ENCODE measurements around the gene LACTB.

LACTB gene

GRCh38 chr15:63178034-63178433, 56.4 kb downstream of the LACTB start:
- DNase-seq (ENCODE audit: low read depth): no peak

- no peak for DNase-seq (ENCODE audit: low read depth)
Observed at GRCh38 chr15:63180746-63181145, 59.1 kb downstream of the LACTB start.

DNA sequence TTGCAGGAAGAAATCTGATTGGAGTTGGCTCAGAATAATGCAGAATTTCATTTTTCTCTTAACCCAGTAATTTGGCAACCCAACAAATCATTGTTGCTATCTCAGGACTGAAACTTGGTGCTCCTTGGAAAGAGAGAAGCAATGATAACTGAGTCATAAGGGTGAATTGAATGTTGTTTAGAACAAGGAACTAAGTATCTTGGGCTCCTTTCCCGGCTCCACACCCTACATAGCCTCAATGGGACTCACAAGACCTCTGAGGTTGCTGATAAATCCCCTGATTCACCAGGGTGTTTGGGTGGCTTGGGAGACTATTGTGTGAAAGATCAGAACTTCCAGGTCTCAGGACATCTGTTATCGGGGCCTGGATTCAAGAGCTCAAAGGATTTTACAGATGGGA, 60.0 kb downstream of the LACTB start:
- no peak for DNase-seq (ENCODE audit: low read depth)

DNA sequence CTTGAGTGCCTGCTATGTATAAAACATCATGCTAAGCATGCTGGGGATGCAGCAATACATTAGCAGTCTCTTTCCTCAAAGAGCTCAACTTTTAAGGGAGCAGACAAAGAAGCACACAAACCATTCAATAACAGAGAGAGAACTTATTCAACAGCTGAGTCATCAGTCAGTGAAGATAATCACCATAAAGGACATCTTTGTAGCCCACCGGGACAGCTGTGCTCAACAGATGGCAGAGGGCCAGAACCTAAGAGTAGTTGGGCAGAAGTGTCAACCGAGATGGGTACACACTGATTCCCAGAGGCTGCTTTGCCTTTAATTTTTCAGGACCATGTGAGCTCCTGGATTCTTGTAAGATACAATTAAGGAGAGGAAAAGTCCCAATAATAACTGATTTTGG, 63.5 kb downstream of the LACTB start:
- DNase-seq (ENCODE audit: low read depth): no peak

DNA sequence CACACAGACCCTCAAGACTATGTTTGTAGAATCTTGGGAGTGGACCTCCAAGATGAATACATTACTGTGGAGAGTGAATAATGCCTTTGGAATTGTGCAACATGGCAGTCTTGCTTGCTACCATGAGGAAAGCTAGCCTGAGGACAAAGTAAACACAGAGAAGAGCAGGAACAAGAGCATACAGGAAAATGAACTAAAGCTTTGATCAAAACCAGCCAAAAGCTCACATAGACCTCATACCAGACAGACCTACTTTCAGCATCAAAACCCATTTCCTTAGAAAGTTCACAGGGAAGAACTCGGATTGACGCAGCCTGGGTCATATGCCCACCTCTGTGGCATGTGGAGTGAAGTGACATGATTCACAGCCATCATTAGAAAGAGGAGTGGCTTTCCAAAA, 64.4 kb downstream of the LACTB start:
- no peak for DNase-seq (ENCODE audit: low read depth)

DNA sequence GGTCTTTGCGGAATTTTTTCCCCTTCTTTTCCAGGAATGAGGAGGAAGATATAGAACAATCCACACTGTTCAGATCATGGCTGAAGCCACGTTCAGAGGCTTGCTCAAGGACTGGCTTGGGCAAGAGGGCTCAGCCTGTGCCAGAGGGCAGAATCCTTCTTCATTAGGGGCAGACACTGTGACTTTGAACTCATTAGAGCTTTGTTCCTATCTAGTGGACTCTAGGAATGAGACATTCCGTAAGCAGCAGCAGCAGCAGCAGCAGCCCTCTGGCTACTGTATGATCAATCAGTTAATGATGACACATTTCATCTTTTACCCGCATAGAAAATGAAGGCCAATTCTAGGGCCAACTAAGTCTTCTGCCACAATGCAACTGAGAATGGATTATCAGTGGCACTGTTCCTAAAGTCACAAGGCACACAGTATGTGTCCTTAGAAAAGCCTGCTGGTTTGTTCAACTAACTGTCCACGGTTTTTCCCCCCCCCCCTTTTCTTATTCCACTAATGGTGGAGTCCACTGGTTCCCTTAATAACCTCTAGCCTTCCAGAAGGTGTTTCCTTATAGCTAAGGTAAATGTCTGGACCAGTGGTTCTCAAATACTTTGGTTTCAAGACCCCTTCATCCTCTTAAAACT, 66.0 kb downstream of the LACTB start:
- DNase-seq (ENCODE audit: low read depth): no peak

GRCh38 chr15:63188247-63188925, 66.7 kb downstream of the LACTB start:
- DNase-seq (ENCODE audit: low read depth): no peak

- DNase-seq (ENCODE audit: low read depth): peak; percentile 81
Observed at GRCh38 chr15:63188926-63189871, 67.5 kb downstream of the LACTB start, which contains the start of gene RAB8B. Gene RAB8B, plus strand, starts transcription at chr15:63189606. Its CDS starts 19 bp downstream, at chr15:63189625.

- no peak for DNase-seq (ENCODE audit: low read depth)
Observed at GRCh38 chr15:63189941-63190768, 68.5 kb downstream of the LACTB start.

GRCh38 chr15:63190769-63191649, 69.3 kb downstream of the LACTB start:
- DNase-seq (ENCODE audit: low read depth): no peak

Data from CMK (cell line).